K562 (cell line): Measurements from ENCODE around the gene S100A1. TPM values are rescaled to one million over a fixed set of nuclear protein-coding genes. Genes with fewer than 3 reads are reported as not detected.

ENCODE experiments used
- ATAC-seq: fragments of 200-7000 bp; cut with Tn5 transposase; 3 replicates; pipeline ENCODE4 v1.9.1; 2020; ENCODE audit warnings: moderate library complexity
- BruUV-seq: library from RNA; stranded (reverse); fragments of 400-500 nt; replicated peaks from 2 replicates; lab custom pipeline; 2021; lab: Mats Ljungman, UMichigan
- CTCF ChIA-PET: fragments of 300-600 bp; formaldehyde crosslinking; extraction: SDS; loops from one replicate; lab custom pipeline; 2021; ENCODE audit warnings: low intra/inter-chr PET ratio; lab: Yijun Ruan, JAX
- POLR2A ChIA-PET: fragments of 300-600, 350-650 bp; sonication (Branson Sonifier 250); formaldehyde crosslinking; extraction: SDS; loops from one replicate; lab custom pipeline; 2021; ENCODE audit warnings: antibody characterized with exemption, inconsistent platforms; lab: Yijun Ruan, JAX
- DNase-seq, 4 experiments: peaks; one replicate each; pipeline versions ENCODE4 v3.0.0 to v3.0.0-alpha.2; 2011 to 2018; ENCODE audit warnings: low spot score in 3 of 4, mixed read lengths in 3 of 4; ENCODE audit errors: extremely low read depth in 1 of 4
- FAIRE-seq: peaks from 2 replicates; lab custom pipeline; 2011; peaks lifted over from hg19 to GRCh38; lab: Jason Lieb, UNC
- H2AFZ ChIP-seq: 2 replicates; pipeline ENCODE4 v1.6.0; 2011; ENCODE audit warnings: low read depth, low read length, control low read depth, inconsistent platforms
- H3K27ac ChIP-seq: fragments of 200-600 bp; 3 replicates; pipeline ENCODE4 v1.8.0; 2011; ENCODE audit warnings: low read depth, mild to moderate bottlenecking, control low read depth, inconsistent platforms, low read length, moderate library complexity, mixed read lengths; ENCODE audit errors: extremely low read depth
- H3K27me3 ChIP-seq, 2 experiments: fragments of 300-600 bp in 1 of 2; 2 replicates in 1 of 2; 3 replicates in 1 of 2; pipeline versions ENCODE4 v1.6.0 to v1.8.0; 2011; ENCODE audit warnings: inconsistent platforms in 2 of 2, low read length in 2 of 2, mild to moderate bottlenecking in 1 of 2, mixed read lengths in 1 of 2, moderate library complexity in 1 of 2; ENCODE audit not compliant: control insufficient read depth in 2 of 2, insufficient read depth in 2 of 2
- H3K36me3 ChIP-seq: fragments of 300-600 bp; 3 replicates; pipeline ENCODE4 v1.8.0; 2011; ENCODE audit warnings: mild to moderate bottlenecking, low read length, inconsistent platforms; ENCODE audit not compliant: control insufficient read depth, insufficient read depth
- H3K4me1 ChIP-seq, 2 experiments: fragments of 200-600 bp in 1 of 2; replicated peaks in 1 of 2; 2 replicates in 1 of 2; 3 replicates in 1 of 2; pipeline versions ENCODE4 v1.5.1 to v1.8.0; 2011; ENCODE audit warnings: inconsistent platforms in 2 of 2, low read length in 2 of 2, mild to moderate bottlenecking in 1 of 2, mixed read lengths in 1 of 2, moderate library complexity in 1 of 2; ENCODE audit not compliant: control insufficient read depth in 2 of 2, insufficient read depth in 2 of 2
- H3K4me2 ChIP-seq: 2 replicates; pipeline ENCODE4 v1.6.1; 2011; ENCODE audit warnings: low read length, control low read depth, inconsistent platforms, mixed read lengths; ENCODE audit not compliant: insufficient read depth
- H3K4me3 ChIP-seq: fragments of 200-600 bp; sonication (generic), shearing (Covaris generic); 2 replicates; pipeline ENCODE4 v1.5.1; 2016; ENCODE audit warnings: control low read depth, inconsistent platforms
- H3K79me2 ChIP-seq: fragments of 200-600 bp; 3 replicates; pipeline ENCODE4 v1.8.0; 2011; ENCODE audit warnings: low read length, inconsistent platforms; ENCODE audit not compliant: control insufficient read depth, insufficient read depth
- H3K9ac ChIP-seq, 2 experiments: 2 replicates each; pipeline versions ENCODE4 v1.6.0 to v1.6.1; 2011; ENCODE audit warnings: low read depth in 2 of 2, low read length in 2 of 2, control low read depth in 1 of 2, inconsistent platforms in 1 of 2, mild to moderate bottlenecking in 1 of 2, mixed read lengths in 1 of 2; ENCODE audit not compliant: insufficient read depth in 1 of 2
- H3K9me1 ChIP-seq: one replicate; pipeline ENCODE4 v1.6.0; 2011; ENCODE audit warnings: inconsistent platforms, mild to moderate bottlenecking, low read length, moderate library complexity; ENCODE audit not compliant: control insufficient read depth, insufficient read depth
- H3K9me3 ChIP-seq: replicated peaks from 2 replicates; pipeline ENCODE4 v1.5.1; 2011; ENCODE audit warnings: low read depth, low read length, inconsistent platforms; ENCODE audit not compliant: control insufficient read depth, insufficient read depth
- H4K20me1 ChIP-seq: replicated peaks from 2 replicates; pipeline ENCODE4 v1.6.1; 2011; ENCODE audit warnings: low read length, inconsistent platforms, mixed read lengths; ENCODE audit not compliant: control insufficient read depth, insufficient read depth
- CBX2 ChIP-seq: fragments of 200-600 bp; sonication (generic); IDR thresholded peaks from one replicate; pipeline ENCODE4 v1.6.1; 2012; ENCODE audit warnings: mild to moderate bottlenecking, low read length, inconsistent platforms; ENCODE audit not compliant: insufficient read depth, poor library complexity, severe bottlenecking
- CHCHD3 ChIP-seq: fragments of 250-450 bp; sonication (Bioruptor Pico); IDR thresholded peaks from 2 replicates; pipeline ENCODE4 v2.1.2; 2022; ENCODE audit warnings: mild to moderate bottlenecking
- FOXP1 ChIP-seq: sonication (generic); formaldehyde crosslinking; IDR thresholded peaks from 2 replicates; pipeline ENCODE4 v1.8.0; 2022; ENCODE audit warnings: mild to moderate bottlenecking, missing genetic modification reagents
- HDAC1 ChIP-seq, 2 experiments: fragments of 450-650 bp; IDR thresholded peaks; 2 replicates each; pipeline ENCODE4 v1.6.1; 2016 to 2017; ENCODE audit warnings: inconsistent platforms in 1 of 2, mild to moderate bottlenecking in 1 of 2, moderate library complexity in 1 of 2
- HDAC8 ChIP-seq: fragments of 450-650 bp; IDR thresholded peaks from 2 replicates; pipeline ENCODE4 v1.6.1; 2016; ENCODE audit warnings: mild to moderate bottlenecking, missing genetic modification characterization, moderate library complexity, missing compliant biosample characterization
- KLF13 ChIP-seq: fragments of 450-650 bp; IDR thresholded peaks from 2 replicates; pipeline ENCODE4 v1.6.1; 2016; ENCODE audit warnings: missing genetic modification characterization, low read depth, mild to moderate bottlenecking, missing compliant biosample characterization, moderate library complexity, borderline replicate concordance
- MCM3 ChIP-seq: fragments of 450-650 bp; IDR thresholded peaks from 2 replicates; pipeline ENCODE4 v1.6.1; 2016
- NBN ChIP-seq: fragments of 450-650 bp; IDR thresholded peaks from 2 replicates; pipeline ENCODE4 v1.6.1; 2016; ENCODE audit warnings: low read depth, mild to moderate bottlenecking
- NFIC ChIP-seq: fragments of 450-650 bp; IDR thresholded peaks from 2 replicates; pipeline ENCODE4 v1.6.1; 2017; ENCODE audit warnings: mild to moderate bottlenecking, inconsistent platforms
- NFIX ChIP-seq: fragments of 250-450 bp; sonication (Bioruptor Pico); IDR thresholded peaks from 2 replicates; pipeline ENCODE4 v1.4.0; 2020; ENCODE audit warnings: low read depth, mild to moderate bottlenecking, moderate library complexity
- NR1H2 ChIP-seq: sonication (generic); formaldehyde crosslinking; IDR thresholded peaks from 2 replicates; pipeline ENCODE4 v1.4.0; 2020; ENCODE audit warnings: mild to moderate bottlenecking, missing genetic modification reagents
- PCBP2 ChIP-seq: fragments of 200-400 bp; formaldehyde crosslinking; IDR thresholded peaks from 2 replicates; pipeline ENCODE4 v1.6.1; 2018; ENCODE audit warnings: low read length, low read depth, mild to moderate bottlenecking, moderate library complexity; ENCODE audit not compliant: poor library complexity, severe bottlenecking
- PML ChIP-seq: IDR thresholded peaks from 2 replicates; pipeline ENCODE4 v1.6.1; 2012; ENCODE audit warnings: low read length, inconsistent platforms
- POLR2AphosphoS5 ChIP-seq: IDR thresholded peaks from 2 replicates; pipeline ENCODE4 v1.6.1; 2011; ENCODE audit warnings: mild to moderate bottlenecking, low read depth, low read length, moderate library complexity; ENCODE audit not compliant: control insufficient read depth, insufficient read depth
- PPARD ChIP-seq: fragments of 250-450 bp; sonication (Bioruptor Pico); IDR thresholded peaks from 2 replicates; pipeline ENCODE4 v1.8.0; 2022; ENCODE audit warnings: inconsistent platforms, mild to moderate bottlenecking, moderate library complexity
- PRPF4 ChIP-seq: fragments of 200-400 bp; formaldehyde crosslinking; IDR thresholded peaks from one replicate; pipeline ENCODE4 v1.6.1; 2017; ENCODE audit warnings: low read length, low read depth, mild to moderate bottlenecking; ENCODE audit not compliant: insufficient read depth, poor library complexity, severe bottlenecking
- RB1 ChIP-seq: fragments of 450-650 bp; IDR thresholded peaks from 2 replicates; pipeline ENCODE4 v1.6.1; 2017; ENCODE audit warnings: low read depth, mild to moderate bottlenecking
- SNRNP70 ChIP-seq: fragments of 200-400 bp; formaldehyde crosslinking; optimal IDR thresholded peaks from 2 replicates; pipeline ENCODE3; 2017; ENCODE audit warnings: low read depth, low read length
- SRSF7 ChIP-seq: fragments of 200-400 bp; formaldehyde crosslinking; optimal IDR thresholded peaks from 2 replicates; pipeline ENCODE3; 2017; ENCODE audit warnings: mild to moderate bottlenecking, low read depth, low read length
- ZNF3 ChIP-seq: fragments of 250-450 bp; sonication (Bioruptor Pico); IDR thresholded peaks from 2 replicates; pipeline ENCODE4 v1.5.0; 2021; ENCODE audit warnings: mild to moderate bottlenecking, moderate library complexity
- ZNF79 ChIP-seq: fragments of 250-450 bp; sonication (Bioruptor Pico); IDR thresholded peaks from 2 replicates; pipeline ENCODE4 v1.4.0; 2020; ENCODE audit warnings: low read depth, mild to moderate bottlenecking, moderate library complexity
- WGBS: fragments of 100-300 bp; shearing (Covaris generic); methylation state at CpG from one replicate; pipeline ENCODE4 v1.1.6; 2016; ENCODE audit warnings: low coverage, mixed read lengths; ENCODE audit not compliant: insufficient coverage; ENCODE audit errors: missing lambda C conversion rate; 5-methylcytosine and 5-hydroxymethylcytosine counted together
- in situ Hi-C: fragments of 300-500 bp; cut with MboI; formaldehyde crosslinking; loops from 4 replicates; pipeline ENCODE4 v1.15.0; 2018; ENCODE audit warnings: inconsistent platforms, mixed read lengths
- intact Hi-C: fragments of 100-400 bp; cut with micrococcal nuclease; formaldehyde crosslinking; loops from 2 replicates; pipeline ENCODE4 v1.14.2; 2022
- polyA plus RNA-seq, 8 experiments: library from polyadenylated mRNA; depleted of rRNA in 4 of 8; stranded (reverse) in 5 of 8; unstranded in 3 of 8; fragments of >200 nt; fragmentation: Nextera tagmentation in 2 of 8; fragmentation: Illumina TruSeq in 1 of 8; extraction: Ambion mirVana in 2 of 8; extraction: Trizol in 1 of 8; gene quantifications; 2 replicates each; pipeline versions ENCODE4 v1.2.1 to v1.2.3, GENCODE V29; 2011 to 2014; ENCODE audit warnings: inconsistent platforms in 1 of 8, missing spikeins in 1 of 8
- total RNA-seq, 7 experiments: library from RNA; depleted of rRNA in 6 of 7; stranded (reverse); fragments of >200 nt in 6 of 7; fragmentation: Illumina TruSeq in 2 of 7; extraction: Trizol in 2 of 7; gene quantifications; 2 replicates each; pipeline versions ENCODE4 v1.2.1 to v1.2.3, GENCODE V29; 2011 to 2021; ENCODE audit warnings: low replicate concordance in 1 of 7
- TF ChIP-seq, protein P1 (sequence below): fragments of 150-350 bp; IDR thresholded peaks from 2 replicates; pipeline ENCODE4 v1.6.1; 2014; ENCODE audit warnings: low read depth, mild to moderate bottlenecking, low read length, borderline replicate concordance

The S100A1 gene
- total and polyA plus RNA-seq, 9 of the 15 experiments (the other 6 are each of a cell fraction or from before 2014, with no cell fraction given), result 0.44 to 30.1 (median 12.7) TPM

- peak overlapping the region in 1 of 2 experiments; percentile 3; a peak in 1 of 4 replicates for H3K9ac ChIP-seq
- DNase-seq (no peak), FAIRE-seq (no peak), ATAC-seq (peak; percentile 60)
- H3K27me3 ChIP-seq, result no peaks in the 10 kb centered on the region
- H3K4me1 ChIP-seq, result peaks cover 30 to 47% of the 10 kb centered on the region in 2 experiments
- peak overlapping the region; percentile 54 for H3K4me2 ChIP-seq
- intact Hi-C loops (no loop called here), in situ Hi-C loops (no loop called here)
- H3K9me3 ChIP-seq, result no peaks in the 10 kb centered on the region
- ChIA-PET CTCF (no interaction called here), POLR2A (interaction anchor here (0.6 to 4.1 kb wide), 3 partner anchors 18 to 561 kb away, joined by 3 to 23 read pairs (median 6); partner anchors contain the start of genes S100A1 and S100A13)
- no peaks in the 10 kb centered on the region for H4K20me1 ChIP-seq
- 10% methylated on average over 6 of the region's 6 CpGs for WGBS
- H3K4me3 ChIP-seq, result no peak overlapping the region
- no peaks in the 10 kb centered on the region for H3K79me2 ChIP-seq
- BruUV-seq, result no TSS peak
- H3K9me1 ChIP-seq, result peaks cover 6% of the 10 kb centered on the region
- H3K36me3 ChIP-seq, result no peaks in the 10 kb centered on the region
- peak overlapping the region; percentile 89 for H2AFZ ChIP-seq
- peak overlapping the region; percentile 50; the same call in 2 of the 3 replicates for H3K27ac ChIP-seq
- TF ChIP-seq HDAC1 (IDR thresholded peaks at IDR 0.05), result 0 out of 4 replicates have a peak, but pooled peaks of 1 of the 2 experiments have one; percentile 9
- TF ChIP-seq NFIX (CRISPR knock-in tag), result no peak
- TF ChIP-seq ZNF79 (CRISPR knock-in tag), result no peak
- no peak for TF ChIP-seq CHCHD3 (CRISPR knock-in tag)
- TF ChIP-seq ZNF3 (CRISPR knock-in tag), result no peak
- TF ChIP-seq CBX2, result no peak
- TF ChIP-seq NFIC, result no peak
- TF ChIP-seq, protein P1, sequence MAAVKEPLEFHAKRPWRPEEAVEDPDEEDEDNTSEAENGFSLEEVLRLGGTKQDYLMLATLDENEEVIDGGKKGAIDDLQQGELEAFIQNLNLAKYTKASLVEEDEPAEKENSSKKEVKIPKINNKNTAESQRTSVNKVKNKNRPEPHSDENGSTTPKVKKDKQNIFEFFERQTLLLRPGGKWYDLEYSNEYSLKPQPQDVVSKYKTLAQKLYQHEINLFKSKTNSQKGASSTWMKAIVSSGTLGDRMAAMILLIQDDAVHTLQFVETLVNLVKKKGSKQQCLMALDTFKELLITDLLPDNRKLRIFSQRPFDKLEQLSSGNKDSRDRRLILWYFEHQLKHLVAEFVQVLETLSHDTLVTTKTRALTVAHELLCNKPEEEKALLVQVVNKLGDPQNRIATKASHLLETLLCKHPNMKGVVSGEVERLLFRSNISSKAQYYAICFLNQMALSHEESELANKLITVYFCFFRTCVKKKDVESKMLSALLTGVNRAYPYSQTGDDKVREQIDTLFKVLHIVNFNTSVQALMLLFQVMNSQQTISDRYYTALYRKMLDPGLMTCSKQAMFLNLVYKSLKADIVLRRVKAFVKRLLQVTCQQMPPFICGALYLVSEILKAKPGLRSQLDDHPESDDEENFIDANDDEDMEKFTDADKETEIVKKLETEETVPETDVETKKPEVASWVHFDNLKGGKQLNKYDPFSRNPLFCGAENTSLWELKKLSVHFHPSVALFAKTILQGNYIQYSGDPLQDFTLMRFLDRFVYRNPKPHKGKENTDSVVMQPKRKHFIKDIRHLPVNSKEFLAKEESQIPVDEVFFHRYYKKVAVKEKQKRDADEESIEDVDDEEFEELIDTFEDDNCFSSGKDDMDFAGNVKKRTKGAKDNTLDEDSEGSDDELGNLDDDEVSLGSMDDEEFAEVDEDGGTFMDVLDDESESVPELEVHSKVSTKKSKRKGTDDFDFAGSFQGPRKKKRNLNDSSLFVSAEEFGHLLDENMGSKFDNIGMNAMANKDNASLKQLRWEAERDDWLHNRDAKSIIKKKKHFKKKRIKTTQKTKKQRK, result no peak
- no peak for TF ChIP-seq NR1H2 (CRISPR knock-in tag)
- no peak for TF ChIP-seq PPARD
- no peak for TF ChIP-seq SRSF7
- no peak for TF ChIP-seq PRPF4
- TF ChIP-seq MCM3, result no peak
- no peak for TF ChIP-seq SNRNP70
- no peak for TF ChIP-seq FOXP1
- TF ChIP-seq PCBP2, result no peak
- TF ChIP-seq POLR2AphosphoS5, result no peak
- TF ChIP-seq KLF13 (tag), result no peak
- TF ChIP-seq HDAC8, result no peak
- TF ChIP-seq RB1, result no peak
- no peak for TF ChIP-seq PML
- TF ChIP-seq NBN, result no peak
Measured at GRCh38 chr1:153609585-153609907, 18.7 kb upstream of the S100A1 start.
